ENCODE measurements around the gene NOP9.

The NOP9 gene

GRCh38 chr14:24262821-24263733 lies 36.6 kb upstream of the NOP9 start, which contains the start of gene TGM1:
Gene TGM1 (minus strand): TSS chr14:24263177. CDS start chr14:24262352, 825 bp downstream.
- DNase-seq (ENCODE audit: low read depth), result no peak

GRCh38 chr14:24263848-24264247 lies 35.8 kb upstream of the NOP9 start:
- no peak for DNase-seq (ENCODE audit: low read depth)

- DNase-seq (ENCODE audit: low read depth), result no peak
These were observed 35.4 kb upstream of the NOP9 start for GRCh38 chr14:24264298-24264697.

- DNase-seq (ENCODE audit: low read depth), result no peak
These were observed 33.1 kb upstream of the NOP9 start for GRCh38 chr14:24266344-24267244.

- no peak for DNase-seq (ENCODE audit: low read depth)
These were observed 32.1 kb upstream of the NOP9 start for GRCh38 chr14:24267516-24267915.

GRCh38 chr14:24268225-24268624 lies 31.4 kb upstream of the NOP9 start:
- no peak for DNase-seq (ENCODE audit: low read depth)

- DNase-seq (ENCODE audit: low read depth), result no peak
These were observed 30.3 kb upstream of the NOP9 start for GRCh38 chr14:24269368-24269767.

GRCh38 chr14:24269910-24270536 lies 29.6 kb upstream of the NOP9 start:
- DNase-seq (ENCODE audit: low read depth), result no peak

- no peak for DNase-seq (ENCODE audit: low read depth)
These were observed 29.0 kb upstream of the NOP9 start for GRCh38 chr14:24270537-24271133.

GRCh38 chr14:24271134-24271833 lies 28.4 kb upstream of the NOP9 start, which contains the start of gene RABGGTA:
Gene RABGGTA (minus strand): TSS chr14:24271597. CDS start chr14:24271115, 482 bp downstream.
- DNase-seq (ENCODE audit: low read depth), result peak; percentile 85

GRCh38 chr14:24271834-24272263 lies 27.8 kb upstream of the NOP9 start:
- no peak for DNase-seq (ENCODE audit: low read depth)

GRCh38 chr14:24272467-24272866 lies 27.2 kb upstream of the NOP9 start:
- no peak for DNase-seq (ENCODE audit: low read depth)

- DNase-seq (ENCODE audit: low read depth), result no peak
These were observed 26.1 kb upstream of the NOP9 start for GRCh38 chr14:24273422-24273998.

GRCh38 chr14:24274101-24274543 lies 25.5 kb upstream of the NOP9 start:
- peak; percentile 27 for DNase-seq (ENCODE audit: low read depth)

GRCh38 chr14:24277071-24277470 lies 22.6 kb upstream of the NOP9 start:
- no peak for DNase-seq (ENCODE audit: low read depth)

GRCh38 chr14:24277606-24278321 lies 21.9 kb upstream of the NOP9 start:
- DNase-seq (ENCODE audit: low read depth), result no peak

GRCh38 chr14:24278424-24278823 lies 21.2 kb upstream of the NOP9 start:
- no peak for DNase-seq (ENCODE audit: low read depth)

- peak; percentile 32 for DNase-seq (ENCODE audit: low read depth)
These were observed 20.1 kb upstream of the NOP9 start for GRCh38 chr14:24279301-24280186.

Data from activated T-helper 9 cell treated with anti-CD3 and anti-CD28 coated beads, Interleukin-2, amount 50 U/mL, for 16 hours (primary cell).